Natural killer cell (primary cell): ENCODE results near the gene RNF175. TPM values are rescaled to one million over a fixed set of nuclear protein-coding genes. Genes with fewer than 3 reads are reported as not detected.

Source experiments
- ATAC-seq, 3 donors: fragments of 150-1000 bp in 2 of 3; fragments of 200-7000 bp in 1 of 3; cut with Tn5 transposase; 1 replicate in 1 of 3; 2 replicates in 2 of 3; pipeline ENCODE4 v1.10.0; 2021; ENCODE audit warnings: mild to moderate bottlenecking in 2 of 3, moderate library complexity in 2 of 3
- DNase-seq, 2 donors: peaks; one replicate each; pipeline versions ENCODE4 v3.0.0 to v3.0.0-alpha.2; 2013 to 2021; ENCODE audit warnings: mixed read lengths in 1 of 2
- H3K27ac ChIP-seq: one replicate; pipeline ENCODE4 v1.5.1; 2013; ENCODE audit warnings: mild to moderate bottlenecking, low read length
- H3K27me3 ChIP-seq: one replicate; pipeline ENCODE4 v1.6.1; 2013; ENCODE audit warnings: low read length; ENCODE audit not compliant: control insufficient read depth, insufficient read depth
- H3K36me3 ChIP-seq: one replicate; pipeline ENCODE4 v1.6.1; 2013; ENCODE audit warnings: low read length; ENCODE audit not compliant: control insufficient read depth, insufficient read depth
- H3K4me1 ChIP-seq: one replicate; pipeline ENCODE4 v1.6.1; 2013; ENCODE audit warnings: low read length; ENCODE audit not compliant: control insufficient read depth, insufficient read depth
- H3K4me3 ChIP-seq: one replicate; pipeline ENCODE4 v1.5.1; 2013; ENCODE audit warnings: low read length
- H3K9me3 ChIP-seq: one replicate; pipeline ENCODE4 v1.6.1; 2013; ENCODE audit warnings: low read length; ENCODE audit not compliant: control insufficient read depth, insufficient read depth
- H3K27ac Mint-ChIP-seq, 2 donors: one replicate each; pipeline ENCODE4 v1.8.0; 2022; ENCODE audit warnings: mild to moderate bottlenecking in 2 of 2, mixed read lengths in 2 of 2, moderate library complexity in 1 of 2
- H3K27me3 Mint-ChIP-seq, 2 donors: one replicate each; pipeline ENCODE4 v1.8.0; 2022; ENCODE audit warnings: low read depth in 2 of 2, mixed read lengths in 2 of 2
- H3K36me3 Mint-ChIP-seq: one replicate; pipeline ENCODE4 v1.8.0; 2022; ENCODE audit warnings: mixed read lengths
- H3K4me1 Mint-ChIP-seq, 2 donors: one replicate each; pipeline ENCODE4 v1.8.0; 2022; ENCODE audit warnings: mixed read lengths in 2 of 2
- H3K4me3 Mint-ChIP-seq: one replicate; pipeline ENCODE4 v1.8.0; 2022; ENCODE audit warnings: mild to moderate bottlenecking, moderate library complexity, mixed read lengths
- H3K9me3 Mint-ChIP-seq, 2 donors: one replicate each; pipeline ENCODE4 v1.8.0; 2022; ENCODE audit warnings: mixed read lengths in 2 of 2
- CTCF ChIP-seq: fragments of 200-600 bp; IDR thresholded peaks from one replicate; pipeline ENCODE4 v1.8.0; 2022; ENCODE audit warnings: antibody characterized with exemption
- WGBS: methylation state at CpG from one replicate; pipeline ENCODE4 v1.1.7; 2013; ENCODE audit warnings: missing lambda C conversion rate; ENCODE audit not compliant: insufficient coverage; 5-methylcytosine and 5-hydroxymethylcytosine counted together
- intact Hi-C: fragments of 100-400 bp; cut with micrococcal nuclease; formaldehyde crosslinking; loops from one replicate; pipeline ENCODE4 v1.14.2; 2022
- total RNA-seq, 4 donors: library from RNA; stranded (reverse); fragments of 120-200 nt in 1 of 4; gene quantifications; one replicate each; pipeline versions ENCODE4 v1.2.3 to v1.2.4, GENCODE V29; 2013 to 2022

RNF175 gene
- total RNA-seq, 3 donors from 2014 or later (not counting 1 experiment from before 2014, with no cell fraction given), result 0.07 TPM; not detected in 2

GRCh38 chr4:153781280-153781679, 21.5 kb upstream of the RNF175 start:
- no peak overlapping the region for H3K27ac ChIP-seq
- H3K9me3 ChIP-seq, result no peaks in the 10 kb centered on the region
- peaks cover 12% of the 10 kb centered on the region for H3K27me3 ChIP-seq
- intact Hi-C loops, result loop anchor here (10.0 kb wide), 1 partner anchor 1594 kb away; the partner anchor contains the start of gene MAP9
- WGBS, result 90% methylated on average over 17 of the region's 17 CpGs
- peaks cover 52 to 77% of the 10 kb centered on the region in 2 donors for H3K27me3 Mint-ChIP-seq
- DNase-seq, result no peak
- H3K4me1 Mint-ChIP-seq, result no peaks in the 10 kb centered on the region
- H3K4me1 ChIP-seq, result no peaks in the 10 kb centered on the region
- TF ChIP-seq CTCF, result no peak
- no peaks in the 10 kb centered on the region for H3K36me3 Mint-ChIP-seq
- no peak overlapping the region for H3K4me3 ChIP-seq
- ATAC-seq, result no peak
- H3K27ac Mint-ChIP-seq, result no peak overlapping the region
- no peaks in the 10 kb centered on the region for H3K9me3 Mint-ChIP-seq
- no peak overlapping the region for H3K4me3 Mint-ChIP-seq
- H3K36me3 ChIP-seq, result no peaks in the 10 kb centered on the region

- ATAC-seq, result no peak
- Mint-ChIP-seq H3K9me3 (no peaks in the 10 kb centered on the region), H3K27ac (no peak overlapping the region), H3K4me3 (no peak overlapping the region), H3K36me3 (no peaks in the 10 kb centered on the region), H3K27me3 (peaks cover 52 to 77% of the 10 kb centered on the region in 2 donors), H3K4me1 (no peaks in the 10 kb centered on the region)
- no peak overlapping the region for H3K4me3 ChIP-seq
- no peaks in the 10 kb centered on the region for H3K9me3 ChIP-seq
- intact Hi-C loops, result loop anchor here (10.0 kb wide), 1 partner anchor 1594 kb away; the partner anchor contains the start of gene MAP9
- 80% methylated on average over 1 of the region's 1 CpG for WGBS
- TF ChIP-seq CTCF, result no peak
- H3K36me3 ChIP-seq, result no peaks in the 10 kb centered on the region
- DNase-seq, result no peak
- H3K4me1 ChIP-seq, result no peaks in the 10 kb centered on the region
- H3K27ac ChIP-seq, result no peak overlapping the region
- peaks cover 11% of the 10 kb centered on the region for H3K27me3 ChIP-seq
These were observed 21.1 kb upstream of the RNF175 start for GRCh38 chr4:153780876-153781275.

GRCh38 chr4:153780221-153780620, 20.4 kb upstream of the RNF175 start:
- Histone ChIP-seq H3K36me3 (no peaks in the 10 kb centered on the region), H3K9me3 (no peaks in the 10 kb centered on the region), H3K27ac (no peak overlapping the region), H3K4me1 (no peaks in the 10 kb centered on the region), H3K27me3 (peaks cover 9% of the 10 kb centered on the region), H3K4me3 (no peak overlapping the region)
- Mint-ChIP-seq H3K27me3 (peaks cover 49 to 76% of the 10 kb centered on the region in 2 donors), H3K27ac (no peak overlapping the region), H3K4me3 (no peak overlapping the region), H3K36me3 (no peaks in the 10 kb centered on the region), H3K4me1 (no peaks in the 10 kb centered on the region), H3K9me3 (no peaks in the 10 kb centered on the region)
- intact Hi-C loops, result loop anchor here (10.0 kb wide), 1 partner anchor 1595 kb away; the partner anchor contains the start of gene MAP9
- no peak for ATAC-seq
- TF ChIP-seq CTCF, result no peak
- no peak for DNase-seq
- whole genome bisulfite sequencing, result 75% methylated on average over 2 of the region's 2 CpGs

- WGBS, result 100% methylated on average over 1 of the region's 1 CpG
- H3K27ac Mint-ChIP-seq, result no peak overlapping the region
- no peaks in the 10 kb centered on the region for H3K4me1 Mint-ChIP-seq
- H3K36me3 Mint-ChIP-seq, result no peaks in the 10 kb centered on the region
- peaks cover 42 to 70% of the 10 kb centered on the region in 2 donors for H3K27me3 Mint-ChIP-seq
- H3K36me3 ChIP-seq, result no peaks in the 10 kb centered on the region
- no peaks in the 10 kb centered on the region for H3K4me1 ChIP-seq
- TF ChIP-seq CTCF, result no peak
- H3K27ac ChIP-seq, result no peak overlapping the region
- no peak overlapping the region for H3K4me3 ChIP-seq
- intact Hi-C loops, result no loop called here
- no peak overlapping the region for H3K4me3 Mint-ChIP-seq
- peaks cover 16% of the 10 kb centered on the region for H3K27me3 ChIP-seq
- ATAC-seq (no peak), DNase-seq (no peak)
- H3K9me3 ChIP-seq, result no peaks in the 10 kb centered on the region
- H3K9me3 Mint-ChIP-seq, result no peaks in the 10 kb centered on the region
These were observed 18.6 kb upstream of the RNF175 start for GRCh38 chr4:153778383-153778782.
